BJ (cell line): ENCODE measurements around the gene WT1. TPM values are rescaled to one million over a fixed set of nuclear protein-coding genes. Genes with fewer than 3 reads are reported as not detected.

Experiments
- polyA plus RNA-seq: library from polyadenylated mRNA; depleted of rRNA; stranded (reverse); fragments of >200 nt; gene quantifications from 2 replicates; pipeline ENCODE4 v1.2.3, GENCODE V29; 2011; rRNA removed
- small RNA-seq: library from RNA; depleted of rRNA; stranded (forward); fragments of <200 nt; gene quantifications from one replicate; pipeline ENCODE3, GENCODE V24; 2012; ENCODE audit warnings: low replicate concordance, low read depth; ENCODE audit not compliant: insufficient read length

WT1 gene
- polyA plus RNA-seq, 1 experiment = not detected

Small RNAs within 50 kb of the gene (small RNA-seq; reads per million reads assigned to genes)
- gene RF02204 = not detected
- gene RF02205 = not detected

Other genes starting within 250 kb of the WT1 start
- 202 and 394 TPM in 2 replicates for gene EIF3M, start 148.3 kb upstream of the WT1 start, polyA plus RNA-seq